K562 (cell line): Measurements from ENCODE around the gene SLC26A11. TPM values are rescaled to one million over a fixed set of nuclear protein-coding genes. Genes with fewer than 3 reads are reported as not detected.

ENCODE experiments used
- ATAC-seq: fragments of 200-7000 bp; cut with Tn5 transposase; 3 replicates; pipeline ENCODE4 v1.9.1; 2020; ENCODE audit warnings: moderate library complexity
- BruUV-seq: library from RNA; stranded (reverse); fragments of 400-500 nt; replicated peaks from 2 replicates; lab custom pipeline; 2021; lab: Mats Ljungman, UMichigan
- CTCF ChIA-PET: fragments of 300-600 bp; formaldehyde crosslinking; extraction: SDS; loops from one replicate; lab custom pipeline; 2021; ENCODE audit warnings: low intra/inter-chr PET ratio; lab: Yijun Ruan, JAX
- POLR2A ChIA-PET: fragments of 300-600, 350-650 bp; sonication (Branson Sonifier 250); formaldehyde crosslinking; extraction: SDS; loops from one replicate; lab custom pipeline; 2021; ENCODE audit warnings: antibody characterized with exemption, inconsistent platforms; lab: Yijun Ruan, JAX
- DNase-seq, 4 experiments: peaks; one replicate each; pipeline versions ENCODE4 v3.0.0 to v3.0.0-alpha.2; 2011 to 2018; ENCODE audit warnings: low spot score in 3 of 4, mixed read lengths in 3 of 4; ENCODE audit errors: extremely low read depth in 1 of 4
- FAIRE-seq: peaks from 2 replicates; lab custom pipeline; 2011; peaks lifted over from hg19 to GRCh38; lab: Jason Lieb, UNC
- H2AFZ ChIP-seq: 2 replicates; pipeline ENCODE4 v1.6.0; 2011; ENCODE audit warnings: low read depth, low read length, control low read depth, inconsistent platforms
- H3K27ac ChIP-seq: fragments of 200-600 bp; 3 replicates; pipeline ENCODE4 v1.8.0; 2011; ENCODE audit warnings: low read depth, mild to moderate bottlenecking, control low read depth, inconsistent platforms, low read length, moderate library complexity, mixed read lengths; ENCODE audit errors: extremely low read depth
- H3K27me3 ChIP-seq, 2 experiments: fragments of 300-600 bp in 1 of 2; 2 replicates in 1 of 2; 3 replicates in 1 of 2; pipeline versions ENCODE4 v1.6.0 to v1.8.0; 2011; ENCODE audit warnings: inconsistent platforms in 2 of 2, low read length in 2 of 2, mild to moderate bottlenecking in 1 of 2, mixed read lengths in 1 of 2, moderate library complexity in 1 of 2; ENCODE audit not compliant: control insufficient read depth in 2 of 2, insufficient read depth in 2 of 2
- H3K36me3 ChIP-seq: fragments of 300-600 bp; 3 replicates; pipeline ENCODE4 v1.8.0; 2011; ENCODE audit warnings: mild to moderate bottlenecking, low read length, inconsistent platforms; ENCODE audit not compliant: control insufficient read depth, insufficient read depth
- H3K4me1 ChIP-seq, 2 experiments: fragments of 200-600 bp in 1 of 2; replicated peaks in 1 of 2; 2 replicates in 1 of 2; 3 replicates in 1 of 2; pipeline versions ENCODE4 v1.5.1 to v1.8.0; 2011; ENCODE audit warnings: inconsistent platforms in 2 of 2, low read length in 2 of 2, mild to moderate bottlenecking in 1 of 2, mixed read lengths in 1 of 2, moderate library complexity in 1 of 2; ENCODE audit not compliant: control insufficient read depth in 2 of 2, insufficient read depth in 2 of 2
- H3K4me2 ChIP-seq: 2 replicates; pipeline ENCODE4 v1.6.1; 2011; ENCODE audit warnings: low read length, control low read depth, inconsistent platforms, mixed read lengths; ENCODE audit not compliant: insufficient read depth
- H3K4me3 ChIP-seq: fragments of 200-600 bp; sonication (generic), shearing (Covaris generic); 2 replicates; pipeline ENCODE4 v1.5.1; 2016; ENCODE audit warnings: control low read depth, inconsistent platforms
- H3K79me2 ChIP-seq: fragments of 200-600 bp; 3 replicates; pipeline ENCODE4 v1.8.0; 2011; ENCODE audit warnings: low read length, inconsistent platforms; ENCODE audit not compliant: control insufficient read depth, insufficient read depth
- H3K9ac ChIP-seq, 2 experiments: 2 replicates each; pipeline versions ENCODE4 v1.6.0 to v1.6.1; 2011; ENCODE audit warnings: low read depth in 2 of 2, low read length in 2 of 2, control low read depth in 1 of 2, inconsistent platforms in 1 of 2, mild to moderate bottlenecking in 1 of 2, mixed read lengths in 1 of 2; ENCODE audit not compliant: insufficient read depth in 1 of 2
- H3K9me1 ChIP-seq: one replicate; pipeline ENCODE4 v1.6.0; 2011; ENCODE audit warnings: inconsistent platforms, mild to moderate bottlenecking, low read length, moderate library complexity; ENCODE audit not compliant: control insufficient read depth, insufficient read depth
- H3K9me3 ChIP-seq: replicated peaks from 2 replicates; pipeline ENCODE4 v1.5.1; 2011; ENCODE audit warnings: low read depth, low read length, inconsistent platforms; ENCODE audit not compliant: control insufficient read depth, insufficient read depth
- H4K20me1 ChIP-seq: replicated peaks from 2 replicates; pipeline ENCODE4 v1.6.1; 2011; ENCODE audit warnings: low read length, inconsistent platforms, mixed read lengths; ENCODE audit not compliant: control insufficient read depth, insufficient read depth
- ARNT ChIP-seq, 2 experiments: fragments of 450-650 bp; IDR thresholded peaks; 2 replicates each; pipeline ENCODE4 v1.6.1; 2016; ENCODE audit warnings: mild to moderate bottlenecking in 1 of 2
- ATF7 ChIP-seq: fragments of 450-650 bp; IDR thresholded peaks from 2 replicates; pipeline ENCODE4 v1.7.1; 2014; ENCODE audit warnings: mild to moderate bottlenecking, moderate library complexity
- CREM ChIP-seq: IDR thresholded peaks from 2 replicates; pipeline ENCODE4 v1.6.1; 2014; ENCODE audit warnings: antibody characterized with exemption, low read depth
- ESRRA ChIP-seq: fragments of 450-650 bp; IDR thresholded peaks from 2 replicates; pipeline ENCODE4 v1.6.1; 2014; ENCODE audit warnings: low read depth, mild to moderate bottlenecking, moderate library complexity, borderline replicate concordance
- ETV6 ChIP-seq, 3 experiments: fragments of 150-350 bp in 1 of 3; sonication (generic) in 1 of 3; formaldehyde crosslinking in 1 of 3; IDR thresholded peaks; 2 replicates each; pipeline versions ENCODE4 v1.6.1 to v1.8.0; 2014 to 2022; ENCODE audit warnings: borderline replicate concordance in 2 of 3, low read depth in 2 of 3, antibody characterized with exemption in 1 of 3, low read length in 1 of 3, mild to moderate bottlenecking in 1 of 3, missing genetic modification reagents in 1 of 3
- MCM2 ChIP-seq: fragments of 450-650 bp; IDR thresholded peaks from 2 replicates; pipeline ENCODE4 v1.6.1; 2017; ENCODE audit warnings: low read depth, mild to moderate bottlenecking
- MECOM ChIP-seq: fragments of 250-450 bp; sonication (Bioruptor Pico); IDR thresholded peaks from 2 replicates; pipeline ENCODE4 v1.8.0; 2022; ENCODE audit warnings: inconsistent platforms
- MLLT1 ChIP-seq, 2 experiments: fragments of 450-650 bp; IDR thresholded peaks; 2 replicates each; pipeline ENCODE4 v1.6.1; 2016
- MYC ChIP-seq, 2 experiments: fragments of 250-450 bp in 1 of 2; sonication (Bioruptor Pico) in 1 of 2; IDR thresholded peaks; 2 replicates each; pipeline versions ENCODE4 v1.5.1 to v1.6.1; 2012 to 2021; ENCODE audit warnings: low read depth in 2 of 2, borderline replicate concordance in 1 of 2, improper control_type of control experiment in 1 of 2, low read length in 1 of 2, mild to moderate bottlenecking in 1 of 2, moderate library complexity in 1 of 2
- NBN ChIP-seq: fragments of 450-650 bp; IDR thresholded peaks from 2 replicates; pipeline ENCODE4 v1.6.1; 2016; ENCODE audit warnings: low read depth, mild to moderate bottlenecking
- NCOA2 ChIP-seq, 2 experiments: fragments of 450-650 bp; IDR thresholded peaks; 2 replicates each; pipeline ENCODE4 v1.6.1; 2018; ENCODE audit warnings: mild to moderate bottlenecking in 2 of 2, moderate library complexity in 1 of 2; ENCODE audit not compliant: partially characterized antibody in 2 of 2
- SRF ChIP-seq, 2 experiments: fragments of 250-450, 450-650 bp in 1 of 2; sonication (Bioruptor Pico) in 1 of 2; sonication (generic) in 1 of 2; formaldehyde crosslinking; IDR thresholded peaks; 2 replicates each; pipeline versions ENCODE4 v1.5.0 to v1.5.1; 2020 to 2022; ENCODE audit warnings: mild to moderate bottlenecking in 1 of 2, missing genetic modification reagents in 1 of 2
- SRSF9 ChIP-seq: fragments of 200-400 bp; formaldehyde crosslinking; IDR thresholded peaks from 2 replicates; pipeline ENCODE4 v1.6.1; 2017; ENCODE audit warnings: low read depth, low read length, borderline replicate concordance
- ZNF197 ChIP-seq: fragments of 200-800 bp; sonication (Bioruptor generic); IDR thresholded peaks from 2 replicates; pipeline ENCODE4 v1.6.1; 2016; ENCODE audit warnings: low read depth, missing genetic modification characterization, missing compliant biosample characterization
- ZNF398 ChIP-seq: fragments of 250-450 bp; sonication (Bioruptor Pico); IDR thresholded peaks from 2 replicates; pipeline ENCODE4 v1.8.0; 2021; ENCODE audit warnings: moderate library complexity, mild to moderate bottlenecking, inconsistent platforms
- WGBS: fragments of 100-300 bp; shearing (Covaris generic); methylation state at CpG from one replicate; pipeline ENCODE4 v1.1.6; 2016; ENCODE audit warnings: low coverage, mixed read lengths; ENCODE audit not compliant: insufficient coverage; ENCODE audit errors: missing lambda C conversion rate; 5-methylcytosine and 5-hydroxymethylcytosine counted together
- in situ Hi-C: fragments of 300-500 bp; cut with MboI; formaldehyde crosslinking; loops from 4 replicates; pipeline ENCODE4 v1.15.0; 2018; ENCODE audit warnings: inconsistent platforms, mixed read lengths
- intact Hi-C: fragments of 100-400 bp; cut with micrococcal nuclease; formaldehyde crosslinking; loops from 2 replicates; pipeline ENCODE4 v1.14.2; 2022
- polyA plus RNA-seq, 8 experiments: library from polyadenylated mRNA; depleted of rRNA in 4 of 8; stranded (reverse) in 5 of 8; unstranded in 3 of 8; fragments of >200 nt; fragmentation: Nextera tagmentation in 2 of 8; fragmentation: Illumina TruSeq in 1 of 8; extraction: Ambion mirVana in 2 of 8; extraction: Trizol in 1 of 8; gene quantifications; 2 replicates each; pipeline versions ENCODE4 v1.2.1 to v1.2.3, GENCODE V29; 2011 to 2014; ENCODE audit warnings: inconsistent platforms in 1 of 8, missing spikeins in 1 of 8
- total RNA-seq, 7 experiments: library from RNA; depleted of rRNA in 6 of 7; stranded (reverse); fragments of >200 nt in 6 of 7; fragmentation: Illumina TruSeq in 2 of 7; extraction: Trizol in 2 of 7; gene quantifications; 2 replicates each; pipeline versions ENCODE4 v1.2.1 to v1.2.3, GENCODE V29; 2011 to 2021; ENCODE audit warnings: low replicate concordance in 1 of 7

SLC26A11 gene
- total and polyA plus RNA-seq, 9 of the 15 experiments (the other 6 are each of a cell fraction or from before 2014, with no cell fraction given) = 0.06 to 3.1 (median 1.2) TPM; not detected in 1

- H2AFZ ChIP-seq = peak overlapping the region; percentile 83
- in situ Hi-C loops (no loop called here), intact Hi-C loops (loop anchor here (2.0 kb wide), 1 partner anchor 36 kb away; no protein-coding TSS in a partner anchor)
- H3K9me3 ChIP-seq = no peaks in the 10 kb centered on the region
- peak; percentile 65 to 90 (median 72) for DNase-seq
- H3K79me2 ChIP-seq = peaks cover 3% of the 10 kb centered on the region; the same call in 1 of the 3 replicates
- WGBS = 19% methylated on average over 15 of the region's 15 CpGs
- H3K9me1 ChIP-seq = no peaks in the 10 kb centered on the region
- ChIA-PET CTCF (no interaction called here), POLR2A (interaction anchor here (0.8 to 1.8 kb wide), 3 partner anchors 9 to 13 kb away, joined by 3 to 9 read pairs (median 4); no protein-coding TSS in a partner anchor)
- peak overlapping the region; percentile 75 to 96 for H3K9ac ChIP-seq
- H4K20me1 ChIP-seq = 0 out of 2 replicates have a peak, but pooled peaks cover 7% of the 10 kb centered on the region
- peak; percentile 92 for FAIRE-seq
- TSS peak; percentile 41 for BruUV-seq
- ATAC-seq = peak; percentile 84
- peak overlapping the region; percentile 87 for H3K4me2 ChIP-seq
- no peaks in the 10 kb centered on the region for H3K27me3 ChIP-seq
- peaks cover 20% of the 10 kb centered on the region; the same call in 1 of the 3 replicates for H3K36me3 ChIP-seq
- peak overlapping the region; percentile 51; the same call in 2 of the 3 replicates for H3K27ac ChIP-seq
- H3K4me3 ChIP-seq = peak overlapping the region; percentile 51
- peaks cover 9 to 50% of the 10 kb centered on the region in 2 experiments; a peak in 4 of 5 replicates for H3K4me1 ChIP-seq
- TF ChIP-seq MLLT1 (IDR thresholded peaks at IDR 0.05) (peak in 1 of 2 experiments; percentile 60; a peak in 1 of 4 replicates), SRSF9 (no peak), MYC (IDR thresholded peaks at IDR 0.05; ENCODE audit: low read depth, low read length) (peak; percentile 46; the same call in 1 of the 2 replicates), MYC (CRISPR knock-in tag; IDR thresholded peaks at IDR 0.05; ENCODE audit: borderline replicate concordance, low read depth) (no peak), MCM2 (no peak), ESRRA (peak; percentile 85; the same call in 1 of the 2 replicates), ZNF197 (CRISPR knock-in tag) (no peak), CREM (peak; percentile 44; the same call in 1 of the 2 replicates), ATF7 (peak; percentile 57; the same call in 1 of the 2 replicates), SRF (CRISPR knock-in tag; IDR thresholded peaks at IDR 0.05) (no peak), NCOA2 (IDR thresholded peaks at IDR 0.05; ENCODE audit: partially characterized antibody in 2 of 2) (no peak), ETV6 (IDR thresholded peaks at IDR 0.05; ENCODE audit: borderline replicate concordance in 1 of 2, low read depth in 2 of 2, low read length in 1 of 2) (no peak), ETV6 (CRISPR knock-in tag; IDR thresholded peaks at IDR 0.05; ENCODE audit: borderline replicate concordance) (no peak), ZNF398 (CRISPR knock-in tag) (no peak), NBN (peak; percentile 67; the same call in 1 of the 2 replicates), MECOM (CRISPR knock-in tag) (no peak), ARNT (IDR thresholded peaks at IDR 0.05) (0 out of 4 replicates have a peak, but pooled peaks of 1 of the 2 experiments have one; percentile 49)
These were observed 1.0 kb upstream of the SLC26A11 start for GRCh38 chr17:80219013-80219762.
